GM21367 (cell line): Measurements from ENCODE around the gene KIF20B.

Source experiments
- ATAC-seq: cut with Tn5 transposase; IDR thresholded peaks from one replicate; pipeline ENCODE4 v1.9.1; 2021; ENCODE audit not compliant: unreplicated experiment

KIF20B gene, protein sequence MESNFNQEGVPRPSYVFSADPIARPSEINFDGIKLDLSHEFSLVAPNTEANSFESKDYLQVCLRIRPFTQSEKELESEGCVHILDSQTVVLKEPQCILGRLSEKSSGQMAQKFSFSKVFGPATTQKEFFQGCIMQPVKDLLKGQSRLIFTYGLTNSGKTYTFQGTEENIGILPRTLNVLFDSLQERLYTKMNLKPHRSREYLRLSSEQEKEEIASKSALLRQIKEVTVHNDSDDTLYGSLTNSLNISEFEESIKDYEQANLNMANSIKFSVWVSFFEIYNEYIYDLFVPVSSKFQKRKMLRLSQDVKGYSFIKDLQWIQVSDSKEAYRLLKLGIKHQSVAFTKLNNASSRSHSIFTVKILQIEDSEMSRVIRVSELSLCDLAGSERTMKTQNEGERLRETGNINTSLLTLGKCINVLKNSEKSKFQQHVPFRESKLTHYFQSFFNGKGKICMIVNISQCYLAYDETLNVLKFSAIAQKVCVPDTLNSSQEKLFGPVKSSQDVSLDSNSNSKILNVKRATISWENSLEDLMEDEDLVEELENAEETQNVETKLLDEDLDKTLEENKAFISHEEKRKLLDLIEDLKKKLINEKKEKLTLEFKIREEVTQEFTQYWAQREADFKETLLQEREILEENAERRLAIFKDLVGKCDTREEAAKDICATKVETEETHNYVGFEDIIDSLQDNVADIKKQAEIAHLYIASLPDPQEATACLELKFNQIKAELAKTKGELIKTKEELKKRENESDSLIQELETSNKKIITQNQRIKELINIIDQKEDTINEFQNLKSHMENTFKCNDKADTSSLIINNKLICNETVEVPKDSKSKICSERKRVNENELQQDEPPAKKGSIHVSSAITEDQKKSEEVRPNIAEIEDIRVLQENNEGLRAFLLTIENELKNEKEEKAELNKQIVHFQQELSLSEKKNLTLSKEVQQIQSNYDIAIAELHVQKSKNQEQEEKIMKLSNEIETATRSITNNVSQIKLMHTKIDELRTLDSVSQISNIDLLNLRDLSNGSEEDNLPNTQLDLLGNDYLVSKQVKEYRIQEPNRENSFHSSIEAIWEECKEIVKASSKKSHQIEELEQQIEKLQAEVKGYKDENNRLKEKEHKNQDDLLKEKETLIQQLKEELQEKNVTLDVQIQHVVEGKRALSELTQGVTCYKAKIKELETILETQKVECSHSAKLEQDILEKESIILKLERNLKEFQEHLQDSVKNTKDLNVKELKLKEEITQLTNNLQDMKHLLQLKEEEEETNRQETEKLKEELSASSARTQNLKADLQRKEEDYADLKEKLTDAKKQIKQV (N-terminal part only)

DNA sequence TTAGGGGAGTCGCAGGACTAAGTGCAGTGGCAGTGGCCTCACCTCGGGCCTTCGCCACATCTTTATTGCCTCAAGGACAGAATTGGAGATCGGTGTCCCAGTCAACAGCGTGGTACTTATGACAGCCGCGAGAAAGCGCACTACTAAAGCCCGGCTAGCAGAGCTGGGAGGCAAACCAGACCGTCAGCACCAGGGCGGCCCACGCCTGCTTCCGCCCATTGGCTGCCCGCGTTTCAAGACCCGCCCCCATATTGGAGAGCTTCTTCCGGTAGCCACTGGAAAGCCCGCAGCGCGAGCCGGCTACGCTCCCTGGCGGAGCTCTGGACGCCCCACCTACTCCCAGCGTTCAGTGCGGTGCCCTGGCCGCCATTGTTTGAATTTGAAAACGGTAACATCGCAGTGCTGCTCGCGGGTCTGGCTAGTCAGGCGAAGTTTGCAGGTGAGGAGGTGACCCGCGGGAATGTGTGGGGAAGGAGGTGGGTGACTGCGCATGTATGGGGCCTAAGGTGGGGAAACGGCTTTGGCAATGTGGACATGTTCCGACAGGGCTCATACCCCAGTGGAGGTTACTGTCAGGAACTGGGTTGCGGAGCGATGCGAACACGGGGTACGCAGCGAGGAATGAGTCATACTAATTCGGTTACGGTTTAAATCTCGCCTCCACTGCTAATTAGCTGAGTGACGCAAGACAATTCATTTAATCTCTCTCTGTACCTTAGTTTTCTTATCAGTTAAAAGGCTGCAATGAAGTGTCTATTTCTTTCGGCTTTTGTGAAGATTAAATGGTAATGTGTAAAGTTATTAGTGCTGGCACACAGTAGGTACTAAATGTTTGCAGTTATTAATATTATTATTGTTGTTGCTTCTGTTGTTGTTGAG, at the start of gene KIF20B:
Gene KIF20B, plus strand, starts transcription at position 349 of the 879 bp plus-strand sequence. CDS start 3,705 bp downstream, outside the sequence.
- ATAC-seq, result peak; percentile 94

DNA sequence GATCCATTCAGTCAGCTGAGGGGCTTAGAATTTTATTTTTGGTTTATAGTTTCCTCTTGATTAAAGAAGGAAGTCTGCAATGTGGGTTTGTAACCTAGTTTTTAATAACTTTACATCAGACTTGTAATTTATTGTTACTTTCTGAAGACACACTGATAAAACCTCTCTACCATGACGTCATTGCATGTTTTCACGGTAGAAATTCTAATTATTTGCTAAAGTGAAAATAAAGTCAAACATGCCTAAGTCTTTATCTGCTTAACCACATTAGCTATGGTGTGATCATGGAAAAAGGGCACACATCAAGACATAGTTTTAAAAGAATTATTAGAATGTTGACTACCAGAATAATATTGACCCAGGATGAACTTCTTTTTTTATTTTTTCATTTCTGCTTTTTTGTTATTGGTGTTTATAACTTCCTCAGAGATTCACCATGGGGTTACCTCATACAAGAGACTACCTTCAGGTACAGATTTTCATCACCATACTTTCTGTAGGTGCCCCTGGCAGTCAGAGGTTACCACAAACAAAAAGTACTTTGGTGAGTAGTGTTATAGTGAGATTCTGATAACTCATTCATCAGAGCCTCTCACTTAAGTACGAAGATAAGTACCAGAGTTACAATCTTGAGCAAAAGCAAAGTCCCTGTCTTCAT, 49.3 kb upstream of the KIF20B start:
- no peak for ATAC-seq

DNA sequence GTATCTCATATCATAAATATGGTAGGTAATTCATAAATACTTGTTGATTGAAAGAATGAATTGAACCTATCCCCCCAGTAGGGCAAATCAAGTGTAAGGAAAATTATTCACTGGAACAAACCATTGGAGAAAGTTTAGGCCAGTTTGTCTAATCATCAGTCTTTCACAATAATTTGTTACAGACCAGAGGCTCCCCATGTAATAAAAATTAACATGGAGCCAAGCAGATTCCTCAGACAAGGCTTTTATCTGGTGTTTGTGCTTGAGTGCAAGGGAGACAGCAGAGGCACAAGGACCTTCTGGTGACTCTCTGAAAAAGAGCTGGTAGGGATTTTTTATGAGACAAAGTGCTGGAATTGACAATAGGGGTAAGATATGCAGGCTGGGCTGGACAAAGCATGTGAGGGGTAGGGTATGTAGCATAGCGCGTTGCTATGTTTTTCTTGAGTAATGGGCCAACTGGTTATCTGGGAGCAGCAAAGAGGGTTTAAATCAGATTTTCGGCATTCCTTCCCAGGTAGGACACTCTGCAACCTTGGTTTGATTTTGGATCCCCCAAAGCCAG, 48.5 kb upstream of the KIF20B start:
- ATAC-seq, result no peak

DNA sequence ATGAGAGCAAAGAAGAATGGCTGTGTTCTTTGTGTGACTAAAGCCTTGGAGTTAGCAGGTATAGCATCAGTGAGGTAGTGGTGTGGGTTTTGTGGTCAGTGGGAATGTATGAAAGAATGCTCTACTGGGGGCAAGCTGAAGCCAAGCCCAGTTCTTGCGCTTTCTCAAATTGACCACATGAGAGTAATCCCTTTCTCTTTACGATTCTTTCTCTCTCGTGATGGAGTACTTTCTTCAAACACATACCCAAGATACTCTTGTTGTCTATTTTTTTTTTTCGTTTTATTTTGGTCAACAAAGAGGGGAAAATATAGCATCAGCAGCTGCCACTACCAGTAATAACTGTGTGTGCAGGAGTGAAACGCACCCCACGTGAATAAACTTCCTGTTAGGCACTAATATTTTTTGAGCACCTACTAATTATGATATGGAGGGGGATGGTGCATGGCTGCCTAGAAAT, 48.0 kb upstream of the KIF20B start:
- peak; percentile 45 for ATAC-seq

DNA sequence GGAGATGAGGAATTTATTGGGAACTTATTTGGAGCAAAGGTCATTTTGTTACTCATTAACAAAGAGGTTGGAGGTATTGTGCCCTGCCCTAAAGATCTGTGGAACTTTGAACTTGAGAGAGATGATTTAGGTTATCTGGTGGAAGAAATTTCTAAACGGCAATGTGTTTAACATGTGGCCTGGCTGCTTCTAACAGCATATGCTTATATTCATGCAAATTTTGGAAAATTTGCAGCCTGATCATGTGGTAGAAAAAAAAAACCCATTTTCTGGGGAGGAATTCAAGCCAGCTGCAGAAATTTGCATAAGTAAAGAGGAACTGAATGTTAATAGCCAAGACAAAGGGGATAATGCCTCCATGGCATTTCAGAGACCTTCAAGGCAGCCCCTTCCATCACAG, 45.7 kb upstream of the KIF20B start:
- no peak for ATAC-seq

DNA sequence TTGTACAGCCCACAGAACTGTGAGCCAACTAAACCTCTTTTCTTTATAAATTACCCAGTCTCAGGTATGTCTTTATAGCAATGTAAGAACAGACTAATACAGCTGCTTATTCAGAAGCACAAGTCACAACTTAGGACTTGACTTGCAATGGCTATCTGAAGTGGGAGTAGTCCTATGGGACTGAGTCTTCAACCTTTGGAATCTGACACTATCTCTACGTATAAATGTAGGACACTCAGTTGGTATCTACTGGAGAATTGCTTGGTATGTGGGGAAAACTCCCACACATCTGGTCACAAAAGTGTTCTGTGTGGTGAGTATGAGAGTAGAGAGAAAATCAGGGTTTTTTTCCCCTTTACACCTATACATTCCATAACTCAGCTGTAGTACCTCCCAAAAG, 44.1 kb upstream of the KIF20B start:
- ATAC-seq, result no peak

DNA sequence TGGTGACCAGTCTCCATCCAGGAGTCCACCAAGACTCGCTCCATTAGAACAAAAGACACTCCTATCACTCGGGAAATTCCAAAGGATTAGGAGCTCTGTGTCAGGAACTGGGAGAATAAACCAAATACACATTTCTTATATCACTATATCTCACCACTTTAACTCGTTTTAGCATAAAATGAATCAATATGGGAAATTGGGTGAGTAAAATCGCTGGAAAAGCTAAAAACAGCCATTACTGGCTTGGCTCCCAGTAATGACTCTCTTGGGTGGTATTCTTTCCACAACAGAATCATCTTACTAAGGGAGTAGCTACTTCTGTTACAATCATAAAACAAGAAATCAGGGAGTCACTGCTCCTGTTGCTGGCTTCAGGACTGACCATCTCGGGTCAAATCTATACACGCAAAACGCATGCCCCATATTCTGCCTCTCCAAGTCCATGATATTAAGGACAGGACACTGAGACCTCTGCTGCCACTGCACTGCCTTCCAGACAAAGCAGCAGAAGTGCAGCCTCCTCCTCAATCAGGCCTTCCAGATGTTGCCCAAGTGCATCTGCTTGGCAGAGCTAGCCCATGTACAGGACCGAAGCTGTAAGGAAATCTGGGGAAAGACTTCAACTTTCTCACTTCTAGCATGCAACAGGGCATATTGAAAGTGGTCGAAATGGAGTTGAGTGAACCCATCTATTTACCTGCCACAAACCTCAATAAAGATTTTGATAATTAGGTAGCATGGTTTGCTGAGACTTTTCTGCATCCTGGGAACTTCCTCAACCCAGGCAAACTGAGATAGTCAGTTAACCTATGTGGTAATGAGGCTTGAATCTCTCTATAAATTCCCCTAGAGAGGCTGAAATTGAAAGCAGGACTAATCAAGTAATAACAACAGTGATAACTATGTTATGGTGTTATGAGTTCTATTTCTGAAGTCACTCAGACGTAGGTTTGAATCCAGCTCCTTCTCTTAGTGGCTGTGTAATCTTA, 42.0 kb upstream of the KIF20B start:
- ATAC-seq, result no peak

DNA sequence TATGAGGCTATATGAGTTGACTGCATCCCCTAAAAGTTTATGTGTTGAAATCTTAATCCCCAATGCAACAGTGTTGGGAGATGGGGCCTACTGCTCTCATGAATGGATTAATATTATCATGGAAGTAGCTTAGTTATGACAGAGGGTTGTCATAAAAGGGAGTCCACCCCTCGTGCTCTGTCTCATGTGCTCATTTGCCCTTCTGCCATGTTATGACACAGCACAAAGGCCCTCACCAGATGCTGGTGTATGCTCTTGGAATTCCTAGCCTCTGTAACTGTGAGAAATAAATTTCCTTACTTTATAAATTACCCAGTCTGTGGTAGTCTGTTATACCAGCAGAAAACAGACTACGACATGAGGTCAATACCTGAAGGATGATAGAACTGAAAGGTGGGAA, 38.8 kb upstream of the KIF20B start:
- no peak for ATAC-seq

DNA sequence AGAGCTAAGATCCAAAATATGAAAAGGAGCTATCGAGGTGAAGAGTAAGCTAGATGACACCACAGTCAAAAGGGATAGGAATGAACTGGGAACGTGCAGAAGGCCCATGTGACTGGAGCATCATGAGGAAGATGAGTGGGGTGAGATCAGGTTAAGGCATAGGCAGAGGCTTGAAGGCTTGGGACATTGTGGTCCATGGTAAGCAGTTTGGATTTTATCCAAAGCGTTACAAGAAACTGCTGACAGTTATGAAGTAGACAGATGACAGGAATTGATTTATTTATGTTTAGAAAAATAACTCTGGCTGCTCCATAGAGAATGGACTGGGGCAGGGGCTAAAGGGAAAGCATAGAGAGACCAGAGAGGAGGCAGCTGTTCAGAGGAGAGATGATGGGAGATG, 38.2 kb upstream of the KIF20B start:
- ATAC-seq, result no peak

DNA sequence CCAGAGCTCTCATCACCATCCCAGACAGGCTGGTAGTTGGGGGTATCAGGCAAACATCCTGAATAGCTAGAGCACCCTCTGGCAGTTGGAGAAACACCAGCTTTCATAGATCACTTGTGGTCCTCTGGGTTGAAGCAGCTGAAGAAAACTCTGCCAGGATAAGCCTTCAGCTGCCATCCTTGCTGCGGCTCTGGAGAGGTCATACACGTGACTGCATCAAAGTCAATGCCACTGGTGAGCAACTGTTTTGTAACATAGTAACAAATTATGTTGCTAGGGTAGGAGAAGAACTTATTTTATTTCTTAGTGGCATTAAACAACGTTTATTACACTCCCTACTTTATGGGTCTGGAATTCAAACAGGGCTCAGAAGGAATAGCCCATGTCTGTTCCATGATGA, 37.2 kb upstream of the KIF20B start:
- ATAC-seq, result no peak

DNA sequence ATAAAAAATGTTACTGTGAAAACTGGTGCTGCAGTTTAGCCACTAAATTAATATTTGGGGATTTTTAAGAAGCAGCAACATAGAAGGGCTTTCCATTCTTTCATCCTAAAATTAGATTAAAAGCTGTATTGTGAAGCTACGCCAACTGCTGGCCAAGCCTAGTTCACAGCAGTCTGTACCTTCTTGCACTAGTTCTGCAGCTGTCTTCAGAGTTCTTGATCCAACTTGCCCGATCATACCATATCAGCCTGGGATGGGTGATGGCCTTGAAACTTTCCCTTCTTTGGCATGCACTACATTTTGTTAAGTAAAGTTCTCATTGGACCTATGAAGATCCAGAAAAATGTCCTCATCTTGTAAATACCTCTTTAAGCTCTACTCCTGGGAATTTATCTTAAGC, 36.1 kb upstream of the KIF20B start:
- no peak for ATAC-seq

DNA sequence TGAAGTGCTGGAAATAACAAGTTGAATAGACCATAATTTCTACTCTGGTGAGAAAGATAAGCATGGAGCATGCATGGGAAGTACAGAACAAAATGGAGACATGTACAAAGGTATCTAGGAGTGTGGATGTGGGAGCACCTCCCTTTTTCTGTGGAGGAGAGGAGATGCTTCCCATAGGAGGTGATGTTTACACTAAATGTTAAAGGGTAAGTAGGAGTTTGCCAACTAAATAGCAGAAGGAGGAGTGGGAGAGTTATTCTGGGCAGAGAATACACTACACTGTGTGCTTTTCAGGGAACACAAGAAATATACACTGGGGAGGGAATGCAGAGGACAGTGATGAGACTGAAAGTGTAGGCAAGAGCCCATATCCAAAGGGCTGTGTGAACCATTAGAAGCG, 35.3 kb upstream of the KIF20B start:
- no peak for ATAC-seq

DNA sequence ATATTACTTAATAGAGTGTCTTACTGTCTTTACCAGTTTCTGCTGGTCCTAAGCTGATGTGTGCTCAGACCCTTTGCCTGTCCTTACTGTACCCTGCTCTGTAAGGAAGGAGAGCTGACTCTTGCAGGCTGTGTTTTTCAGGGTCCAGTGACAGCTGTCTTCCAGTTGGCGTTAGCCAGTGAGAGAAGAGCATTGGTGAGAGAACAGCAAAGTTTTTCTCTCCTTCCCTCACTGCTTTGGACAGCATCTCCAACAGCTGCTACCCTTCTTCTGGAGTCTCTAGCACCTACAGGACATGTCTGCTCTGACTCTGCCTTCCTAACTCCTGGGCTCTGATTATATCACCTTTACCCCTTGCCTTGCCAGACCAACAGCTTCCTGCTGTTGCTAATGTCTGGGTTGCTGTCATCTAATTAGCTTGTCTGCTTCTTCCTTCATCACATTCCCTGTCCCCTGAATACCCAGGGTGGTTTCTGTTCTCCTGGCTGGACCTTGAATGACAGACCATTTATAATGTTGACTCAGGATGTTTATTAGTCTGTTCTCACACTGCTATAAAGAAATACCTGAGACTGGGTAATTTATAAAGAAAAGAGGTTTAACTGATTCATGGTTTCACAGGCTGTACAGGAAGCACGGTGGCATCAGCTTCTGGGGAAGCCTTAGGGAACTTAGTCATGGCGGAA, 32.9 kb upstream of the KIF20B start:
- no peak for ATAC-seq

DNA sequence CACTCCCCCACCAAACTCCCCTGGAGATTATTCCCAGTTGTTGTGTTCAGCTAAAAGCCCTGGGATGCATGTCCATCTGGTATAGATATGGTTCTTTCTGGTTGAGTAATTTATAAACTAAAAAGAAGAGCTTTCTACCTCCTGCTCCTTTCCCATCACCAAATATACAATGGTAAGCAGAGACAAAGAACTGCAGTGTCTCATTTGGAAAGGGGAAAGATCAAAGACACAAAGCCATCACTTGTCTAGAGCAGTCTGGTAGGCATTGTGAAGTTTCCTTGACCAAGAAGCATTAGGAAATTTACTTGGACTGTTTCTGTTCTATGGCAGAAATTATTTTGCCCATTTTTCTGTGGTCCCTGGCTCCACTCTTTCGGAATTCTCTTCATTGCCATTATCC, 31.4 kb upstream of the KIF20B start:
- ATAC-seq, result no peak

DNA sequence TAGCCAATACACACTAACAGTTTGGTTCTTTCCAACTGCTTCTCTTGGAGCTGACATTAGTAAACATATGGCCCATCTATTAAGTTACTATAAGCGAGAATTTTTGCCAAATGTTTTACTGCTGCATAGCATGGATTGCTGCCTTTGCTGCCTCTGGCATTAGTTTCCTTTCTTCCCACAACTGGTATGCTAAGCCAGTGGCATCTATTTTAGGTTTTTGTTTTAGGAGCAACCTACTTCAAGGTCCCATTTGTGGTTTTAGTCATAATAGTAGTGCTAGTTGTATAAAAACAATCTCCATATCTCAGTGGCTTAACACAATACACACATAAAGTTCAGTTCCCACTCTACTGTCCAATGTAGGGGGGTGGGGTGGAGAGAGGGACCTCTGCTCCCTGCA, 30.5 kb upstream of the KIF20B start:
- no peak for ATAC-seq

DNA sequence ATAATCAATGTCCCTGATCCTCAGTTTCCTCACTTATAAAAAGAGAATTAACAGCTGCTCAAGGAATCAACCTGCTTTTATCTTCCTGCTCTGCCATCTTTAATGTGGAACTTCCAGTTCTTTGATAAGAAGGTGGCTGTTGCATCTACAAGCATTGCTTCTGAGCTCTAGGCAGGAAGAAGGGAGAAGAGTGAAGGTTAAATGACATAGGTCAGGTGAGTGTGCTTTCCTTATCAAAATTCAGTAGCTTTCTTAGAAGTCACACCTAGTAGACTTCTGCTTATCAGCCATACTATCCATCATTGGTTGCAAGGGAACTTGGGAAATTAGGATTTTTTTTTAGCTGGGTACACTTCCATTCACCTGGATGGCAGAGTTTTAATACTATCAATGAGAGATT, 24.0 kb upstream of the KIF20B start:
- ATAC-seq, result no peak

DNA sequence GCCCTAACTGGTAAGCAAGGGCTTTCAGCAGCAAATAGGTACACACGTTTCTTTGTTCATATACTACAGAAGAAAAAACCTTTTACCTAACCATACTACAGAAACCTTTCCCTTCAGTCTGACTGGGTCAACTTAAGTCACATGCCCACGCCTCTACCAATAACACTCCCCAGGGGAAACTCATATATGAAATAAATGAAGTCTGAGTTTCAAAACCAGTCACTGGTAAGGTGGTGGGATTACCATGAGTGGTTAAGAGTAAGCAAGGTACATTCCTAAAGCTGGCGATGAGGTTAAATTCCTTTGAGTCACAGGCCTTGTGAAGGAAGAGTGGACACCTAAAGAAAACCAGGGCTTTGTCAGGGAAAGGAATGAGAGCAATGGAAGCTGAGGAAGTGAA, 21.4 kb upstream of the KIF20B start:
- ATAC-seq, result no peak

DNA sequence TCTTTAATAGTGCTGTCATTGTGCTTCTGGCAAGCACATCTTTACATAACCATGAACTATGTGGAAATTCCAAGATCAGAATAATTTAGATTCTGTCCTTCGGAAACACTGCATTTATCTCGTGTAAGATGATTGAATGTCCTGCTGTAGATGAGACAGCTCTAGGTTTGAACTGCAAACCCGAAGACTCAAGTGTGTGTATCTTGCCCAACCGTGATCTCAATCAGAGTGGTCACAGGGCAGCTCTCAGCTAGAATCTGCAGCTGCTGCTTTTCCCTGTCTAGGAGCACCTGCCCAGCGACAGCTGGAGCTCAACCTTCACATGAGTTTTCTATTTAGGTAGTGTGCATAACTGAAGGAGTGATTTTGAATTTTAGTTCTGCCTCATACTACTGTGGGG, 17.5 kb upstream of the KIF20B start:
- no peak for ATAC-seq
